Natural killer cell (primary cell): ENCODE data around the gene DBI. TPM values are rescaled to one million over a fixed set of nuclear protein-coding genes. Genes with fewer than 3 reads are reported as not detected.

ENCODE experiments used
- ATAC-seq, 3 donors: fragments of 150-1000 bp in 2 of 3; fragments of 200-7000 bp in 1 of 3; cut with Tn5 transposase; 1 replicate in 1 of 3; 2 replicates in 2 of 3; pipeline ENCODE4 v1.10.0; 2021; ENCODE audit warnings: mild to moderate bottlenecking in 2 of 3, moderate library complexity in 2 of 3
- DNase-seq, 2 donors: peaks; one replicate each; pipeline versions ENCODE4 v3.0.0 to v3.0.0-alpha.2; 2013 to 2021; ENCODE audit warnings: mixed read lengths in 1 of 2
- H3K27ac ChIP-seq: one replicate; pipeline ENCODE4 v1.5.1; 2013; ENCODE audit warnings: mild to moderate bottlenecking, low read length
- H3K27me3 ChIP-seq: one replicate; pipeline ENCODE4 v1.6.1; 2013; ENCODE audit warnings: low read length; ENCODE audit not compliant: control insufficient read depth, insufficient read depth
- H3K36me3 ChIP-seq: one replicate; pipeline ENCODE4 v1.6.1; 2013; ENCODE audit warnings: low read length; ENCODE audit not compliant: control insufficient read depth, insufficient read depth
- H3K4me1 ChIP-seq: one replicate; pipeline ENCODE4 v1.6.1; 2013; ENCODE audit warnings: low read length; ENCODE audit not compliant: control insufficient read depth, insufficient read depth
- H3K4me3 ChIP-seq: one replicate; pipeline ENCODE4 v1.5.1; 2013; ENCODE audit warnings: low read length
- H3K9me3 ChIP-seq: one replicate; pipeline ENCODE4 v1.6.1; 2013; ENCODE audit warnings: low read length; ENCODE audit not compliant: control insufficient read depth, insufficient read depth
- H3K27ac Mint-ChIP-seq, 2 donors: one replicate each; pipeline ENCODE4 v1.8.0; 2022; ENCODE audit warnings: mild to moderate bottlenecking in 2 of 2, mixed read lengths in 2 of 2, moderate library complexity in 1 of 2
- H3K27me3 Mint-ChIP-seq, 2 donors: one replicate each; pipeline ENCODE4 v1.8.0; 2022; ENCODE audit warnings: low read depth in 2 of 2, mixed read lengths in 2 of 2
- H3K36me3 Mint-ChIP-seq: one replicate; pipeline ENCODE4 v1.8.0; 2022; ENCODE audit warnings: mixed read lengths
- H3K4me1 Mint-ChIP-seq, 2 donors: one replicate each; pipeline ENCODE4 v1.8.0; 2022; ENCODE audit warnings: mixed read lengths in 2 of 2
- H3K4me3 Mint-ChIP-seq: one replicate; pipeline ENCODE4 v1.8.0; 2022; ENCODE audit warnings: mild to moderate bottlenecking, moderate library complexity, mixed read lengths
- H3K9me3 Mint-ChIP-seq, 2 donors: one replicate each; pipeline ENCODE4 v1.8.0; 2022; ENCODE audit warnings: mixed read lengths in 2 of 2
- WGBS: methylation state at CpG from one replicate; pipeline ENCODE4 v1.1.7; 2013; ENCODE audit warnings: missing lambda C conversion rate; ENCODE audit not compliant: insufficient coverage; 5-methylcytosine and 5-hydroxymethylcytosine counted together
- intact Hi-C: fragments of 100-400 bp; cut with micrococcal nuclease; formaldehyde crosslinking; loops from one replicate; pipeline ENCODE4 v1.14.2; 2022
- total RNA-seq, 4 donors: library from RNA; stranded (reverse); fragments of 120-200 nt in 1 of 4; gene quantifications; one replicate each; pipeline versions ENCODE4 v1.2.3 to v1.2.4, GENCODE V29; 2013 to 2022
- TF ChIP-seq, protein P1 (sequence below): fragments of 200-600 bp; IDR thresholded peaks from one replicate; pipeline ENCODE4 v1.8.0; 2022; ENCODE audit warnings: antibody characterized with exemption

DBI gene
- total RNA-seq: 100 to 1,000 TPM in 1 of 3 donors, 10 to 100 TPM in 2; 85.1 to 109 (median 93.2) TPM
- total RNA-seq (2013): 106 TPM

DNA sequence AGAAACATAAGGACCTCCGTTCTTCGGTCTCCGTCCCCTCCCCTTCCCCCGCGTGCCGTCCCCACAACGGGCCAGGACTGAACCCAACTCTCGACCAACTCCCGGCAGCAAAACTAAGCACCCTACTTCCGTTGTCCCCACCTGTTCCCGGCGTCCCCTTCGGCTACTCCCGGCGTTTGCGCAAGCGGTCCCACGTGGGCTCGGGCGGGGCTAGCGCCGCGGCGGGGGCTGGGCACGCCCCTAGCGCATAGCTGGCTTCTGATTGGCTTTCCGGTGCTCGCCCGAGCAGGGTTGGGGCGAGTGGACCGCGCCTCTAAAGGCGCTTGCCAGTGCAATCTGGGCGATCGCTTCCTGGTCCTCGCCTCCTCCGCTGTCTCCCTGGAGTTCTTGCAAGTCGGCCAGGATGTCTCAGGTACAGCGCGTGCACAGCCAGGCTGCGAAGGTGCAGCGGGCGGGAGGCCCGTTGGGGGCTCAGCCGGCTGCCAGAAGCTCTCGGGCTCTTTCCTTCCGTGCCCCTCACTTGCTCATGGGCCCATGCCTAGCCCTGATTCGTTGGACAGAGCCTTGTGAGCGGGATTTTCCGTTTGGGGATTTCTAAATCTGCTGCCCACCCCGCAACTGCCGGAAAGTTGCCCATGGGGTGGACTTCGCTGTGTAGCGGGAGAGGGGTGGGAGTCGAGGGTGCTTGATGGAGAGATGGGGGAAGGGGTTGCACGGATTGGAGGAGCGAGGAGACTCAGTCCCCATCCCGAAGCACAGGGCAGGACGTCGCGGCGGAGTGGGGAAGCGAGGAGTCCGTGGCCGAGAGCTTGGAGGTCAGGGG is at the start of gene DBI, which contains the start of gene C2orf76:
DBI (plus strand) TSS at position 329 of the 823 bp plus-strand sequence; CDS start at position 404, 75 bp downstream.
C2orf76 (minus strand) TSS at position 186 of the 823 bp plus-strand sequence. CDS start 26,875 bp downstream, outside the sequence.
- WGBS: under 1% methylated on average over 65 of the region's 65 CpGs
- ATAC-seq (peak; percentile 89 to 97 (median 92)), DNase-seq (peak; percentile 91 to 96)
- Histone ChIP-seq H3K4me3 (peak within 1 kb of the TSS; percentile 92), H3K9me3 (no peaks in the 10 kb centered on the region), H3K36me3 (peaks cover 28% of the 10 kb centered on the region), H3K27me3 (no peaks in the 10 kb centered on the region), H3K27ac (peak within 1 kb of the TSS; percentile 85), H3K4me1 (peaks cover 25% of the 10 kb centered on the region)
- intact Hi-C loops: loop anchor here (1.0 to 10.0 kb wide), 2 partner anchors 28 to 1552 kb away; partner anchors contain the start of gene DDX18
- peaks cover 19% of the 10 kb centered on the region for H3K36me3 Mint-ChIP-seq
- peak within 1 kb of the TSS; percentile 95 to 100 for H3K27ac Mint-ChIP-seq
- no peaks in the 10 kb centered on the region for H3K27me3 Mint-ChIP-seq
- TF ChIP-seq, protein P1, sequence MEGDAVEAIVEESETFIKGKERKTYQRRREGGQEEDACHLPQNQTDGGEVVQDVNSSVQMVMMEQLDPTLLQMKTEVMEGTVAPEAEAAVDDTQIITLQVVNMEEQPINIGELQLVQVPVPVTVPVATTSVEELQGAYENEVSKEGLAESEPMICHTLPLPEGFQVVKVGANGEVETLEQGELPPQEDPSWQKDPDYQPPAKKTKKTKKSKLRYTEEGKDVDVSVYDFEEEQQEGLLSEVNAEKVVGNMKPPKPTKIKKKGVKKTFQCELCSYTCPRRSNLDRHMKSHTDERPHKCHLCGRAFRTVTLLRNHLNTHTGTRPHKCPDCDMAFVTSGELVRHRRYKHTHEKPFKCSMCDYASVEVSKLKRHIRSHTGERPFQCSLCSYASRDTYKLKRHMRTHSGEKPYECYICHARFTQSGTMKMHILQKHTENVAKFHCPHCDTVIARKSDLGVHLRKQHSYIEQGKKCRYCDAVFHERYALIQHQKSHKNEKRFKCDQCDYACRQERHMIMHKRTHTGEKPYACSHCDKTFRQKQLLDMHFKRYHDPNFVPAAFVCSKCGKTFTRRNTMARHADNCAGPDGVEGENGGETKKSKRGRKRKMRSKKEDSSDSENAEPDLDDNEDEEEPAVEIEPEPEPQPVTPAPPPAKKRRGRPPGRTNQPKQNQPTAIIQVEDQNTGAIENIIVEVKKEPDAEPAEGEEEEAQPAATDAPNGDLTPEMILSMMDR: no peak
- H3K9me3 Mint-ChIP-seq: no peaks in the 10 kb centered on the region
- peak within 1 kb of the TSS; percentile 95 for H3K4me3 Mint-ChIP-seq
- H3K4me1 Mint-ChIP-seq: peaks cover 54 to 86% of the 10 kb centered on the region in 2 donors

DNA sequence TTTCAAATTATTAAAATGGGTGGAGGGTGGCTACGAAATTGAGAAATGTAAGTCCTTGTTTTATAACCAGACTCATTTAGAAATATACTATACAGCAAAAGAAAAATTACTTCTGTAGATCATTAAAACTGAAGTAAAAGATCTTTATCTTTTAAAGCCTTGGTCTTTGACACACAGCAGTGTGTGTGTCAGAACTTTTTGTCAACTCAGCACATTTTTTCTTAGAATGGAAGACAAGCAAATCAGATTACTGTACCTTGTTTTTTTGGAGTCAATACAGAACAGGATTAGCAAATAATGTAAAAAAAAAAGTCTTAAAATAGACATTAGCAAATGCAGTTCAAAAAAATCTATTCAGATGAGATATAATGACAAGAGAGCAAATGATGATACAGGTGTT is 49.2 kb upstream of the DBI start:
- intact Hi-C loops: no loop called here
- ATAC-seq (no peak), DNase-seq (no peak)
- H3K4me1 ChIP-seq: no peaks in the 10 kb centered on the region
- no peak overlapping the region for H3K27ac ChIP-seq
- H3K27me3 ChIP-seq: no peaks in the 10 kb centered on the region
- no peaks in the 10 kb centered on the region for H3K27me3 Mint-ChIP-seq
- no peaks in the 10 kb centered on the region for H3K9me3 Mint-ChIP-seq
- no peaks in the 10 kb centered on the region for H3K36me3 Mint-ChIP-seq
- H3K4me3 Mint-ChIP-seq: no peak overlapping the region
- TF ChIP-seq, protein P1: no peak
- no peak overlapping the region for H3K27ac Mint-ChIP-seq
- H3K4me3 ChIP-seq: no peak overlapping the region
- no peaks in the 10 kb centered on the region for H3K4me1 Mint-ChIP-seq
- H3K9me3 ChIP-seq: no peaks in the 10 kb centered on the region
- WGBS: no CpG with 5 or more reads among the region's 1 CpG
- no peaks in the 10 kb centered on the region for H3K36me3 ChIP-seq

DNA sequence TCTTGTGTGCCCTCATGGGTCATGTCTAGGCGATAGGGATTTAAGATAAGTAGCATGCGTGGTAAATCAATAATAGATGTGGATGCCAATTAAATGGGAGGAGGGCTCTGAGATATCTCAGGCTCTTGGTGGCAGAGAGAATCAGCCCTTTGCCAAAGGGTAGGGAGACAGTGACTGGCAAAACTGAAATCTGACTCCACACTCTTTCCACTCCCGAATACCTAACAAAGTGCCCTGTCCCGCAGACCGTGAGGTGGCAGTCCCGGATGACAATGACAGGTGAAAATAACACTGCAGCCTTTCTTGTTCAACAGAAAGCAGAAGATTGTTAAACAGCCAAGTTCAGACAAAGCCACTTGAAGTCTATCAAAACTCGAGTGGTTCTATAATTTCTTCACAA is 47.2 kb upstream of the DBI start:
- intact Hi-C loops: no loop called here
- Mint-ChIP-seq H3K27ac (no peak overlapping the region), H3K36me3 (no peaks in the 10 kb centered on the region), H3K4me1 (no peaks in the 10 kb centered on the region), H3K9me3 (no peaks in the 10 kb centered on the region), H3K4me3 (no peak overlapping the region), H3K27me3 (no peaks in the 10 kb centered on the region)
- TF ChIP-seq, protein P1: no peak
- no peak overlapping the region for H3K27ac ChIP-seq
- DNase-seq: no peak
- no peaks in the 10 kb centered on the region for H3K27me3 ChIP-seq
- H3K9me3 ChIP-seq: no peaks in the 10 kb centered on the region
- H3K36me3 ChIP-seq: no peaks in the 10 kb centered on the region
- H3K4me3 ChIP-seq: no peak overlapping the region
- no peak for ATAC-seq
- 77% methylated on average over 6 of the region's 7 CpGs for WGBS
- H3K4me1 ChIP-seq: no peaks in the 10 kb centered on the region
